H9 (cell line): ENCODE data around the gene GPBAR1. TPM values are rescaled to one million over a fixed set of nuclear protein-coding genes. Genes with fewer than 3 reads are reported as not detected.
A peak's percentile ranks its signal among the peaks of the same experiment; 100 is the strongest.

ENCODE experiments used
- DNase-seq: peaks from one replicate; pipeline ENCODE4 v3.0.0-alpha.2; 2017
- H2AFZ ChIP-seq: one replicate; pipeline ENCODE4 v1.6.1; 2013; ENCODE audit warnings: mild to moderate bottlenecking, low read length, control low read depth, moderate library complexity
- H2AK5ac ChIP-seq: 2 replicates; pipeline ENCODE4 v1.6.1; 2013; ENCODE audit warnings: low read length, control low read depth, mixed read lengths; ENCODE audit not compliant: insufficient read length
- H2BK120ac ChIP-seq: one replicate; pipeline ENCODE4 v1.6.1; 2013; ENCODE audit warnings: low read depth, mild to moderate bottlenecking, low read length, control low read depth, inconsistent platforms; ENCODE audit not compliant: poor library complexity, severe bottlenecking
- H2BK12ac ChIP-seq: 2 replicates; pipeline ENCODE4 v1.6.1; 2013; ENCODE audit warnings: low read length, control low read depth, mixed read lengths, low read depth; ENCODE audit not compliant: insufficient read length
- H2BK15ac ChIP-seq: 2 replicates; pipeline ENCODE4 v1.6.1; 2013; ENCODE audit warnings: low read depth, low read length, control low read depth
- H2BK20ac ChIP-seq: one replicate; pipeline ENCODE4 v1.6.1; 2013; ENCODE audit warnings: low read depth, mild to moderate bottlenecking, low read length, control low read depth, inconsistent platforms; ENCODE audit not compliant: poor library complexity, severe bottlenecking
- H2BK5ac ChIP-seq: 2 replicates; pipeline ENCODE4 v1.6.1; 2013; ENCODE audit warnings: low read length, control low read depth, mixed read lengths; ENCODE audit not compliant: insufficient read length
- H3K14ac ChIP-seq: 2 replicates; pipeline ENCODE4 v1.6.1; 2013; ENCODE audit warnings: low read length, control low read depth; ENCODE audit not compliant: insufficient read depth
- H3K18ac ChIP-seq: 2 replicates; pipeline ENCODE4 v1.6.1; 2013; ENCODE audit warnings: low read depth, mild to moderate bottlenecking, mixed read lengths, low read length, control low read depth; ENCODE audit not compliant: insufficient read length
- H3K23ac ChIP-seq: 2 replicates; pipeline ENCODE4 v1.6.1; 2013; ENCODE audit warnings: low read length, control low read depth, mixed read lengths, low read depth; ENCODE audit not compliant: insufficient read length
- H3K23me2 ChIP-seq: 2 replicates; pipeline ENCODE4 v1.6.1; 2013; ENCODE audit warnings: low read depth, mild to moderate bottlenecking, mixed read lengths, low read length, control low read depth; ENCODE audit not compliant: insufficient read length, poor library complexity, severe bottlenecking
- H3K27ac ChIP-seq: 2 replicates; pipeline ENCODE4 v1.5.1; 2013; ENCODE audit warnings: low read length, control low read depth, mixed read lengths, low read depth; ENCODE audit not compliant: insufficient read length
- H3K27me3 ChIP-seq: 2 replicates; pipeline ENCODE4 v1.6.1; 2013; ENCODE audit warnings: low read length, control low read depth, inconsistent platforms; ENCODE audit not compliant: insufficient read depth
- H3K4ac ChIP-seq: 2 replicates; pipeline ENCODE4 v1.6.1; 2013; ENCODE audit warnings: low read depth, mild to moderate bottlenecking, control low read depth, inconsistent platforms, low read length, moderate library complexity
- H3K4me1 ChIP-seq: 2 replicates; pipeline ENCODE4 v1.6.1; 2013; ENCODE audit warnings: low read length, control low read depth, inconsistent platforms; ENCODE audit not compliant: insufficient read depth
- H3K4me2 ChIP-seq: 2 replicates; pipeline ENCODE4 v1.6.1; 2013; ENCODE audit warnings: low read length, control low read depth, mixed read lengths; ENCODE audit not compliant: insufficient read length, insufficient read depth
- H3K56ac ChIP-seq: 2 replicates; pipeline ENCODE4 v1.6.1; 2013; ENCODE audit warnings: low read depth, mild to moderate bottlenecking, mixed read lengths, low read length, control low read depth; ENCODE audit not compliant: insufficient read length
- H3K79me1 ChIP-seq: 2 replicates; pipeline ENCODE4 v1.6.1; 2013; ENCODE audit warnings: low read depth, mild to moderate bottlenecking, moderate library complexity, low read length, control low read depth, inconsistent platforms; ENCODE audit not compliant: insufficient read depth, poor library complexity, severe bottlenecking
- H3K79me2 ChIP-seq: 2 replicates; pipeline ENCODE4 v1.6.1; 2013; ENCODE audit warnings: low read length, control low read depth, inconsistent platforms; ENCODE audit not compliant: insufficient read depth
- H3K9ac ChIP-seq: 2 replicates; pipeline ENCODE4 v1.6.1; 2013; ENCODE audit warnings: low read length, control low read depth, mixed read lengths; ENCODE audit not compliant: insufficient read length; ENCODE audit errors: extremely low read depth
- H3K9me3 ChIP-seq: one replicate; pipeline ENCODE4 v1.6.1; 2013; ENCODE audit warnings: low read depth, low read length, inconsistent platforms; ENCODE audit not compliant: control insufficient read depth
- H3T11ph ChIP-seq: one replicate; pipeline ENCODE4 v1.6.1; 2013; ENCODE audit warnings: mild to moderate bottlenecking, low read length, control low read depth, inconsistent platforms
- H4K20me1 ChIP-seq: one replicate; pipeline ENCODE4 v1.6.1; 2013; ENCODE audit not compliant: control insufficient read depth, insufficient read length, insufficient read depth
- H4K5ac ChIP-seq: 2 replicates; pipeline ENCODE4 v1.6.1; 2013; ENCODE audit warnings: low read depth, mild to moderate bottlenecking, mixed read lengths, low read length, control low read depth; ENCODE audit not compliant: insufficient read length
- H4K8ac ChIP-seq: replicated peaks from 2 replicates; pipeline ENCODE4 v1.6.1; 2013; ENCODE audit warnings: low read length, control low read depth, mixed read lengths, low read depth; ENCODE audit not compliant: insufficient read length
- H4K91ac ChIP-seq: 2 replicates; pipeline ENCODE4 v1.6.1; 2013; ENCODE audit warnings: low read depth, mild to moderate bottlenecking, moderate library complexity, mixed read lengths, low read length, control low read depth; ENCODE audit not compliant: insufficient read length
- H3K27ac Mint-ChIP-seq, 3 experiments: 2 replicates in 2 of 3; 3 replicates in 1 of 3; pipeline ENCODE4 v1.8.0; 2020 to 2021; ENCODE audit warnings: mixed read lengths in 3 of 3, mild to moderate bottlenecking in 1 of 3, moderate library complexity in 1 of 3
- H3K27me3 Mint-ChIP-seq: 2 replicates; pipeline ENCODE4 v1.8.0; 2021; ENCODE audit warnings: low read depth, mild to moderate bottlenecking, moderate library complexity, mixed read lengths
- H3K36me3 Mint-ChIP-seq, 3 experiments: 2 replicates in 2 of 3; 3 replicates in 1 of 3; pipeline ENCODE4 v1.8.0; 2020 to 2021; ENCODE audit warnings: low read depth in 3 of 3, mixed read lengths in 3 of 3; ENCODE audit not compliant: insufficient read depth in 1 of 3
- H3K4me1 Mint-ChIP-seq, 2 experiments: 2 replicates each; pipeline ENCODE4 v1.8.0; 2020; ENCODE audit warnings: mixed read lengths in 2 of 2
- H3K4me3 Mint-ChIP-seq, 2 experiments: 2 replicates in 1 of 2; 3 replicates in 1 of 2; pipeline ENCODE4 v1.8.0; 2020 to 2021; ENCODE audit warnings: mild to moderate bottlenecking in 2 of 2, mixed read lengths in 2 of 2, moderate library complexity in 1 of 2
- H3K9me3 Mint-ChIP-seq, 2 experiments: 2 replicates in 1 of 2; 3 replicates in 1 of 2; pipeline ENCODE4 v1.8.0; 2020; ENCODE audit warnings: mild to moderate bottlenecking in 2 of 2, mixed read lengths in 2 of 2, moderate library complexity in 1 of 2
- CTCF ChIP-seq: fragments of 200-600 bp; sonication (generic); conservative IDR thresholded peaks from 3 replicates; pipeline ENCODE4 v1.8.0; 2021; ENCODE audit warnings: antibody characterized with exemption, mild to moderate bottlenecking
- WGBS: extraction: QIAGEN DNeasy Blood & Tissue Kit; methylation state at CpG from one replicate; pipeline ENCODE4 v1.1.7; 2013; ENCODE audit warnings: missing lambda C conversion rate, low lambda C conversion rate, mixed read lengths; ENCODE audit not compliant: insufficient read length; ENCODE audit errors: extremely low coverage; 5-methylcytosine and 5-hydroxymethylcytosine counted together
- total RNA-seq: library from RNA; stranded (reverse); gene quantifications from 2 replicates; pipeline ENCODE4 v1.2.1, GENCODE V29; 2021

GPBAR1 gene
- total RNA-seq, 1 experiment from 2014 or later: 0.44 TPM

GRCh38 chr2:218271865-218272530, 11.2 kb downstream of the GPBAR1 start:
- H4K20me1 ChIP-seq: no peaks in the 10 kb centered on the region
- Mint-ChIP-seq H3K36me3 (peaks cover 13 to 44% (median 42%) of the 10 kb centered on the region in 3 experiments; a peak in 6 of 7 replicates), H3K4me3 (peak overlapping the region; percentile 80 to 92), H3K9me3 (no peaks in the 10 kb centered on the region), H3K4me1 (peaks cover 18 to 21% of the 10 kb centered on the region in 2 experiments), H3K27me3 (no peaks in the 10 kb centered on the region; the same call in 1 of the 2 replicates), H3K27ac (no peak overlapping the region)
- no peak overlapping the region for H2BK5ac ChIP-seq
- H3T11ph ChIP-seq: no peak overlapping the region
- no peaks in the 10 kb centered on the region for H3K79me1 ChIP-seq
- no peak overlapping the region for H2BK20ac ChIP-seq
- no peak overlapping the region for H3K23ac ChIP-seq
- WGBS: no CpG with 5 or more reads among the region's 5 CpGs
- H3K14ac ChIP-seq: no peak overlapping the region
- H2BK12ac ChIP-seq: no peak overlapping the region
- H2BK120ac ChIP-seq: no peak overlapping the region
- H4K8ac ChIP-seq: no peak overlapping the region
- H3K79me2 ChIP-seq: no peaks in the 10 kb centered on the region
- no peak overlapping the region for H3K27ac ChIP-seq
- H2AFZ ChIP-seq: no peak overlapping the region
- no peak for DNase-seq
- TF ChIP-seq CTCF: no peak
- no peak overlapping the region for H4K91ac ChIP-seq
- H2AK5ac ChIP-seq: no peak overlapping the region
- H3K4ac ChIP-seq: no peak overlapping the region
- no peaks in the 10 kb centered on the region for H3K4me1 ChIP-seq
- H3K9ac ChIP-seq: no peak overlapping the region
- no peaks in the 10 kb centered on the region for H3K9me3 ChIP-seq
- H3K4me2 ChIP-seq: no peak overlapping the region
- H3K27me3 ChIP-seq: no peaks in the 10 kb centered on the region
- H4K5ac ChIP-seq: no peak overlapping the region
- H2BK15ac ChIP-seq: no peak overlapping the region
- no peak overlapping the region for H3K18ac ChIP-seq
- no peak overlapping the region for H3K56ac ChIP-seq
- H3K23me2 ChIP-seq: peaks cover 9% of the 10 kb centered on the region
